ENCODE results near the gene CAPZA2.
"Not testable (repeated sequence)": the region's sequence is repeated elsewhere in the genome, so short reads cannot be mapped to it uniquely, and the experiment has no call there.

Gene CAPZA2

DNA sequence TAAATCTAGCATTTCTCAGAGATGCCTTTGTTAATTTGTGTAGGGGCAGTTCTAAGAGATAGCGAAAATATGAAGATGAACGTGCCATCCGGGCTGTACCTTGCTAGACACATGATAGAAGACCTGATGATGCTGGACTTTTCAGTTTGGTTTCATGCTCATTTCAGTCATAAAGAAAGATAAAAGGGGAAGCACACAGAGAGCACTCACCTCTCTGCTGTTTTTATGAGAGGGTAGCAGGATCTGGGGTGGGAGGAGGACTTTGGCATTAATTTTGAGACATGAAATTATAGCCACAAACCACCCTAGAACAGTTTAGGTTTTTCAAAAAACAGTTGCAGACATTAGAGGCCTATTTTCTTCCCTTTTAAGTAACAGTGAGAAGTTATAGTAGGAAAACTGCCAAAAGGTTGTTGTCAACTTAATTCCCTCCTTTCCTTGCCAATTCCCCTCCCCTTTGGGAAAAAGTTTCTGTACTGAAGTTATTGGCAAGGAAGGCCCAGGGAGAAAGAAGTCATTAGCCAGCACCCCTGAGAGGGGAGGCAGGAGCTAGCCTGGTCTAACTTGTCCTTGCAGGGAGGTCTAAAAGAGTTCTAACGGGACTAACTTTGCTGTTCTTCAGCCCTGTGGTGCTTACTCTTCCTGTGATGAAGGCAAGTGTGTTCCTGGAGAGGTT, 93.6 kb downstream of the CAPZA2 start:
- peak; percentile 33 for DNase-seq

DNA sequence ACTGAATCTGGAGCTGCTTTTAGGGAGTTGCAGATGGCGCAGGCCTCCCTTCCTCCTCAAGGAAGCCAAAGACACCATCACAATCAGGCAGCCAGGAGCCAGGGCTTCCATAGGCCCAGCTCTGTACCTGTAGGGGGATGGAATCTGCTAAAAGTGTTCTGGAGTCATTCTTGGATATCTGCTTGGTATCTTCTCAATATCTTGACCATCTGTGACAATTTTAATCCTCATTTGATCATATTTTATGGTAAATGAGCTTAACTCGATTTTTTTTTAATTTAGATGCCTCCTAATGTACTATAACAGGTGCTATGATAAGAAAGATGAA, 94.1 kb downstream of the CAPZA2 start:
- no peak for DNase-seq

GRCh38 chr7:116957874-116958273, 95.5 kb downstream of the CAPZA2 start:
- no peak for DNase-seq

DNA sequence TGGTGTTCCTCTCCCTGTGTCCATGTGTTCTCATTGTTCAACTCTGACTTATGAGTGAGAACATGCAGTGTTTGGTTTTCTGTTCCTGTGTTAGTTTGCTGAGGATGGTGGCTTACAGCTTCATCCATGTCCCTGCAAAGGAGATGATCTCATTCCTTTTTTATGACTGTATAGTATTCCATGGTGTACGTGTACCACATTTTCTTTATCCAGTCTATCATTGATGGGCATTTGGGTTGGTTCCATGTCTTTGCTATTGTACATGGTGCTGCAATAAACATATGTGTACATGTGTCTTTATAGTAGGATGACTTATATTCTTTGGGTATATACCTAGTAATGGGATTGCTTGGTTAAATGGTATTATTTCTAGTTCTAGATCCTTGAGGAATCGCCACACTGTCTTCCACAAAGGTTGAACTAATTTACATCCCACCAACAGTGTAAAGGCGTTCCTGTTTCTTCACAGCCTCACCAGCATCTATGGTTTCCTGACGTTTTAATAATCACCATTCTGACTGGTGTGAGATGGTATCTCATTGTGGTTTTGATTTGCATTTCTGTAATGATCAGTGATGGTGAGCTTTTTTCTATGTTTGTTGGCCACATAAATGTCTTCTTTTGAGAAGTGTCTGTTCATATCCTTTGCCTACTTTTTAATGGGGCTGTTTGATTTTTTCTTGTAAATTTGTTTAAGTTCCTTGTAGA, 99.7 kb downstream of the CAPZA2 start:
- DNase-seq: not testable (repeated sequence)

DNA sequence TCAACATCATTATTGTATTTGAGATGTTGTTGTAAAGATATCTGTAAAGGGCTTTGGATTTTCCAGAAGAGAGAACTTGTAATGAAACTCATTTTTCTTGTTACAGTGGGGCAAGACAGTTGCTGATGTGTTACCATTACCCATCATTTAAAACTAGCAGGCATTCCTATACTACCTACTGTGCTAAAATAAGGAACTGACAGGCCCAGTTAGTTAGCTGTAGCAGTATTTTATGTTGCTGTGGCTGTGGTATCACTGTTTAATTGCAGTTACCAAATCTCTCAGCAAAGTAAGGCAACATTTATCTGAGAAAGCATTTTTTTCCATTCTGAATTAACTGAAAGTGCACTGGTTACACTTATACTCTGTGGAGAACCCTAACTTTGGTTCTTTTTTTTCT, 100.8 kb downstream of the CAPZA2 start:
- no peak for DNase-seq

GRCh38 chr7:116966601-116967000, 104.2 kb downstream of the CAPZA2 start:
- no peak for DNase-seq

DNA sequence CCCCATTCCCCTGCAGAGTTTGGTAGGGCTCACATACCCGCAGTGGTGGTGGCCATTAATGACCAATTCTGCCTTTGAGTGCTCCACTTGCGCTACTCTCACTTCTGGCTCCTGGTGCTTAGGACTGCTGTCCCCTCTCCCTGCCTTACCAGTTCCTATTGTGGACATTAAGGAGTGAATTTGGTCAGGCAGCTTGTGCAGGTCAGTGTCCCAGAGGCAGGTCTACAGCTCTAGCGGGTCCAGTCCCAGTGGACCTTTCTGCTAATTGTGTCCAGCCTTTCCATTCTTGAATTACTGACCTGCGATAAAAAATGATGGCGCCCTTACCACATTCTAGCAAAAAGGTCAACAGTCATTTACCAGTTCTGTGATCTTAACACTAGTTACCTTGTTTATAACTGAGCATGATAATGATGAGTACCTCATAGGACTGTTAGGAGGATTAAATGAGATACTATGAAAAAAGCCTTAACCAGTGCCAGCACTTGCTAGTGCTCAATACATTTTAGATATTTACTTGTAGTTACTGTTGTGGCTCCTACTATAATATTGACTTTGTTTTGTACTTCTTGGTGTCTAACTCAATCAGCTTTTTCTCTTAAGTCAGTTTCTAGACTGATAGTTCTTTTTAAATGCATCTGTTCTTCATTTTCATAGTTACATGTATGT, 105.0 kb downstream of the CAPZA2 start:
- DNase-seq: no peak

- DNase-seq: no peak
Measured at GRCh38 chr7:116967983-116968382, 105.6 kb downstream of the CAPZA2 start.

- no peak for DNase-seq
Measured at GRCh38 chr7:116968631-116969030, 106.2 kb downstream of the CAPZA2 start.

DNA sequence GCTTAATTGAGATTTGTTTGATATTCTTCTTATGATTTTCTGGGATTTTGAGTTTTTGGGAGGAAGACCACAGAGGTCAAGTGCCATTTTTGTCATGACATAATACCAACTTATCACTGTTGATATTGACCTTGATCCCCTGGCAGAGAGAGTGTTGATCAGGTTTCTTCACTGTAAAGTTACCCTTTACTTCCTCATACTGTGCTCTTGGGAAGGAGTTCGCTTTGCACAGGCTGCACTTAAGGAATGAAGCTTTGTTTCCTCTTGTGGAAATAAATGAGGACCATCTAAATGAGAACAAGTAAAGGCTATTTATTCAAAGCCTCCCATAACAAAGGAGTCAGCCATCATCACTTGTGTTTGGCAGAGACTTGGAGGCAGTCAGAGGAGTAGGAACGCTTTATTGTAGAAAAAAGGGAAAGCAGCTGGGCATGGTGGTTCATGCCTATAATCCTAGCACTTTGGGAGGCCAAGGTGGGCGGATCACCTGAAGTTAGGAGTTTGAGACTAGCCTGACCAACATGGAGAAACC, 107.0 kb downstream of the CAPZA2 start:
- DNase-seq: peak; percentile 5

- DNase-seq: no peak
Measured at GRCh38 chr7:116970238-116970910, 108.0 kb downstream of the CAPZA2 start.

DNA sequence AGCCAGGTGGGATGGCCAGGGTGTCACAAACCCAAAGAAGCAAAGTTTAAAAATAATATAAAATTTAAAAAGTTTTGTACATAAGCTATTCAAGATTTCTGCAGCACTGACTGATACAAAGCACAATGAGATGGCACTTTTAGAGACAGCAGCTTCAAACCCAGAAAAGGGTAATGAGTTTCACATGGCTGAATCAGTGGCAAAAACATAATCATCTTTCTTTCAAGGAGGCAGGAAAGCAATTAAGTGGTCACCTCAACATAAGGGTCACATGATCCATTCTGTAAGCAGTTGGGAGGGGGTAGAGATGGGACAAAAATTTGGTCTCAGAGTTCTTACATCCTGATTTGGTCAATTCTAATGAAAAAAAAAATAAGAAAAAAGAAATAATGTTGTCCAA, 108.8 kb downstream of the CAPZA2 start:
- DNase-seq: not testable (repeated sequence)

All from OCI-M1 (cell line).